Kidney epithelial cell (primary cell): ENCODE data around the gene DNAH11. TPM values are rescaled to one million over a fixed set of nuclear protein-coding genes. Genes with fewer than 3 reads are reported as not detected.

Source experiments
- DNase-seq: peaks from one replicate; pipeline ENCODE4 v3.0.0-alpha.2; 2010; ENCODE audit warnings: low read depth
- H3K27me3 ChIP-seq: 2 replicates; pipeline ENCODE4 v1.6.0; 2011; ENCODE audit warnings: low read length; ENCODE audit not compliant: control insufficient read depth, insufficient read depth
- H3K36me3 ChIP-seq: 2 replicates; pipeline ENCODE4 v1.5.1; 2011; ENCODE audit warnings: low read length; ENCODE audit not compliant: control insufficient read depth, insufficient read depth
- H3K4me3 ChIP-seq: 2 replicates; pipeline ENCODE4 v1.5.1; 2011; ENCODE audit warnings: low read depth, mild to moderate bottlenecking, control low read depth, low read length
- CTCF ChIP-seq: IDR thresholded peaks from 2 replicates; pipeline ENCODE4 v1.5.1; 2011; ENCODE audit warnings: mild to moderate bottlenecking, moderate library complexity, low read length, control low read depth, inconsistent platforms; ENCODE audit not compliant: insufficient read depth, poor library complexity, severe bottlenecking
- total RNA-seq: library from RNA; depleted of rRNA; stranded (reverse); fragments of >200 nt; gene quantifications from 2 replicates; pipeline ENCODE4 v1.2.3, GENCODE V29; 2015

DNAH11 gene
- total RNA-seq, 1 donor from 2014 or later: not detected

DNA sequence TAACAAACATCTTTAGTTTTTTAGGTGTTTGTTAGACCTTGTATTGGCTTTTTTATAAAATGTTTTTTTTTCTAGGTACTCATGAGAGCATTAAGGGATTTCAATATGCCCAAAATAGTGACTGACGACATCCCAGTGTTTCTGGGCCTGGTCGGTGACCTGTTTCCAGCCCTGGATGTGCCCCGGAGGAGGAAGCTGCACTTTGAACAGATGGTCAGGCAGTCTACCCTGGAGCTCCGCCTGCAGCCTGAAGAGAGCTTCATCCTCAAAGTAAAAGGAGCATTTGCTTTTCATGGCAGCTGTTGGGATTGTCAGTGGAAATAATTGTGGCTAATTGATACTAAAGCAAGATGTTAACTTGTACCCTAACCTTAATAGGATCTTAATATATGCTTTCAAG lies 161.5 kb downstream of the DNAH11 start:
- no peak overlapping the region for H3K4me3 ChIP-seq
- no peak for TF ChIP-seq CTCF
- no peaks in the 10 kb centered on the region for H3K27me3 ChIP-seq
- no peak for DNase-seq
- H3K36me3 ChIP-seq: no peaks in the 10 kb centered on the region

GRCh38 chr7:21706131-21706530 lies 163.3 kb downstream of the DNAH11 start:
- no peak for TF ChIP-seq CTCF
- Histone ChIP-seq H3K36me3 (no peaks in the 10 kb centered on the region), H3K27me3 (no peaks in the 10 kb centered on the region), H3K4me3 (no peak overlapping the region)
- DNase-seq: no peak

GRCh38 chr7:21707566-21707965 lies 164.7 kb downstream of the DNAH11 start:
- Histone ChIP-seq H3K27me3 (no peaks in the 10 kb centered on the region), H3K36me3 (no peaks in the 10 kb centered on the region), H3K4me3 (no peak overlapping the region)
- no peak for DNase-seq
- no peak for TF ChIP-seq CTCF

- H3K4me3 ChIP-seq: no peak overlapping the region
- TF ChIP-seq CTCF: no peak
- DNase-seq: no peak
- no peaks in the 10 kb centered on the region for H3K27me3 ChIP-seq
- no peaks in the 10 kb centered on the region for H3K36me3 ChIP-seq
Measured at GRCh38 chr7:21708096-21708495, 165.3 kb downstream of the DNAH11 start.

- H3K27me3 ChIP-seq: no peaks in the 10 kb centered on the region
- no peaks in the 10 kb centered on the region for H3K36me3 ChIP-seq
- no peak overlapping the region for H3K4me3 ChIP-seq
- TF ChIP-seq CTCF: no peak
- no peak for DNase-seq
Measured at GRCh38 chr7:21717323-21717722, 174.5 kb downstream of the DNAH11 start.

GRCh38 chr7:21718391-21718790 lies 175.6 kb downstream of the DNAH11 start:
- Histone ChIP-seq H3K36me3 (no peaks in the 10 kb centered on the region), H3K4me3 (no peak overlapping the region), H3K27me3 (no peaks in the 10 kb centered on the region)
- no peak for TF ChIP-seq CTCF
- no peak for DNase-seq
